Hepatocyte (in vitro differentiated cells): ENCODE measurements around the gene CEP164. TPM values are rescaled to one million over a fixed set of nuclear protein-coding genes. Genes with fewer than 3 reads are reported as not detected.

ENCODE experiments used
- DNase-seq: peaks from one replicate; pipeline ENCODE4 v3.0.0-alpha.2; 2016; ENCODE audit warnings: low spot score
- H2AFZ ChIP-seq: fragments of 200-600 bp; sonication (generic); 2 replicates; pipeline ENCODE4 v1.6.0; 2016; ENCODE audit warnings: antibody characterized with exemption, mild to moderate bottlenecking
- H3K27ac ChIP-seq: fragments of 200-600 bp; sonication (generic); 2 replicates; pipeline ENCODE4 v1.5.1; 2016; ENCODE audit warnings: mild to moderate bottlenecking
- H3K27me3 ChIP-seq: fragments of 200-600 bp; sonication (generic); 2 replicates; pipeline ENCODE4 v1.6.1; 2016
- H3K36me3 ChIP-seq: fragments of 200-600 bp; sonication (generic); replicated peaks from 2 replicates; pipeline ENCODE4 v1.5.1; 2016; ENCODE audit warnings: low read depth; ENCODE audit not compliant: insufficient read depth
- H3K4me1 ChIP-seq: fragments of 200-600 bp; sonication (generic); 2 replicates; pipeline ENCODE4 v1.5.1; 2016; ENCODE audit warnings: mild to moderate bottlenecking, moderate library complexity; ENCODE audit not compliant: insufficient read depth
- H3K4me2 ChIP-seq: fragments of 200-600 bp; sonication (generic); 2 replicates; pipeline ENCODE4 v1.6.0; 2016
- H3K4me3 ChIP-seq: fragments of 200-600 bp; sonication (generic); 2 replicates; pipeline ENCODE4 v1.5.1; 2016; ENCODE audit warnings: mild to moderate bottlenecking
- H3K79me2 ChIP-seq: fragments of 200-600 bp; sonication (generic); 2 replicates; pipeline ENCODE4 v1.6.0; 2017; ENCODE audit warnings: mild to moderate bottlenecking
- H3K9me2 ChIP-seq: fragments of 200-600 bp; sonication (generic); replicated peaks from 2 replicates; pipeline ENCODE4 v1.6.0; 2017; ENCODE audit warnings: mild to moderate bottlenecking; ENCODE audit not compliant: insufficient read depth
- H3K9me3 ChIP-seq: fragments of 200-600 bp; sonication (generic); 2 replicates; pipeline ENCODE4 v1.5.1; 2016; ENCODE audit warnings: low read depth, mild to moderate bottlenecking
- H4K20me1 ChIP-seq: fragments of 200-600 bp; sonication (generic); 2 replicates; pipeline ENCODE4 v1.6.0; 2016; ENCODE audit warnings: mild to moderate bottlenecking; ENCODE audit not compliant: insufficient read depth, poor library complexity, severe bottlenecking
- EZH2 ChIP-seq: fragments of 200-600 bp; sonication (generic); IDR thresholded peaks from 2 replicates; pipeline ENCODE4 v1.6.1; 2016; ENCODE audit warnings: antibody characterized with exemption, mild to moderate bottlenecking, borderline replicate concordance
- EZH2phosphoT487 ChIP-seq: fragments of 200-600 bp; sonication (generic); IDR thresholded peaks from one replicate; pipeline ENCODE4 v1.6.1; 2018; ENCODE audit warnings: antibody characterized with exemption, mild to moderate bottlenecking, low read depth, moderate library complexity; ENCODE audit not compliant: unreplicated experiment, severe bottlenecking
- WGBS: methylation state at CpG from one replicate; pipeline ENCODE4 v1.1.6; 2016; ENCODE audit warnings: low lambda C conversion rate; ENCODE audit errors: missing lambda C conversion rate; 5-methylcytosine and 5-hydroxymethylcytosine counted together
- polyA plus RNA-seq: library from polyadenylated mRNA; unstranded; fragments of >200 nt; fragmentation: Nextera tagmentation; extraction: Ambion mirVana; gene quantifications from 2 replicates; pipeline ENCODE4 v1.2.1, GENCODE V29; 2016
- total RNA-seq: library from RNA; depleted of rRNA; stranded (reverse); fragments of >200 nt; gene quantifications from 2 replicates; pipeline ENCODE4 v1.2.3, GENCODE V29; 2014
- TF ChIP-seq, protein P1 (sequence below): fragments of 200-600 bp; sonication (generic); IDR thresholded peaks from 2 replicates; pipeline ENCODE4 v1.5.1; 2016; ENCODE audit warnings: antibody characterized with exemption, mild to moderate bottlenecking; ENCODE audit not compliant: poor library complexity

Gene CEP164
- total RNA-seq: 7.1 and 18.3 TPM in 2 replicates
- polyA plus RNA-seq: 19.9 and 31.9 TPM in 2 replicates

DNA sequence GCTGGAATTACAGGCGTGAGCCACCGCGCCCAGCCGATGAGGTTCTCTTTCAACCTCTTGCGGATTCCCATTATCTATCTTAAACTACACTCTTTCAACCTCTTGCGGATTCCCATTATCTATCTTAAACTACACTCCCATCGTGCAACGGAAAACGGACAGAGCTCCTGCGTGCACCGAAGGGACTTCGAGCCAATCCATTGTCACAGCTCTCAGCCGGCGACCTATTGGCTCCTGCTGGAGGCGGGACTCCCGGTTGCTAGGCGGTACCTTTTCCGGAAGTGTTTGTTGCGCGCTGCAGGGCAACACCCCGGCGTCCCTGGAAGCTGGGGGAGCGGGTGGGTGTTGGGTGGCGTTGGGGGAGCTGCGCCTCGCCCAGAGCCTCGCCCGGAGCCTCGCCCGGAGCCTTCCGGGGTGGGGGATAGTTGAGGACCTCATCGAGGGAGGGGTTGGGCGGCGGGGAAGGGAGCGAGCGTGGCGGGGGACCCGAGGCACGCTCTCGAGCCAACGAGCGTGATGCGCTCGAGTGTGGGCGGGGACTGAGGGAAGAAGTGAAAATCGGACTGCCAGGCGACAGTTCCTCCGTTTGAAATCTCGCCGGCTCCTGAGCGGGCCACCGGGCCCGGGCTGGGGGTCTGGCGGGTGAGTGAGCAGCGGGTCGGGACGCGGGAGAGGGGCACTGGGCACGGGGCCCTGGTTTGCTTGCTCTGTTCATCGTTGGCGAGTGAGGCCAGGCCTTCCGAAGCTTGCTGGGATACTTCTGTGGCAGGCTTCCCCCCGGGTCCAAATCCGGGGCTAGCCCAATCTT, at the start of gene CEP164:
TSS of gene CEP164 (plus strand) at position 288 of the 808 bp plus-strand sequence. CDS start 10,733 bp downstream, outside the sequence.
- Histone ChIP-seq H3K9me3 (no peaks in the 10 kb centered on the region), H3K4me3 (peak within 1 kb of the TSS; percentile 78), H4K20me1 (no peaks in the 10 kb centered on the region), H3K9me2 (no peaks in the 10 kb centered on the region), H3K79me2 (peaks cover 20% of the 10 kb centered on the region), H3K36me3 (no peaks in the 10 kb centered on the region), H3K27me3 (no peaks in the 10 kb centered on the region), H3K4me1 (peaks cover 6% of the 10 kb centered on the region), H3K4me2 (peak within 1 kb of the TSS; percentile 75), H2AFZ (peak within 1 kb of the TSS; percentile 77), H3K27ac (peak within 1 kb of the TSS; percentile 85)
- TF ChIP-seq, protein P1, sequence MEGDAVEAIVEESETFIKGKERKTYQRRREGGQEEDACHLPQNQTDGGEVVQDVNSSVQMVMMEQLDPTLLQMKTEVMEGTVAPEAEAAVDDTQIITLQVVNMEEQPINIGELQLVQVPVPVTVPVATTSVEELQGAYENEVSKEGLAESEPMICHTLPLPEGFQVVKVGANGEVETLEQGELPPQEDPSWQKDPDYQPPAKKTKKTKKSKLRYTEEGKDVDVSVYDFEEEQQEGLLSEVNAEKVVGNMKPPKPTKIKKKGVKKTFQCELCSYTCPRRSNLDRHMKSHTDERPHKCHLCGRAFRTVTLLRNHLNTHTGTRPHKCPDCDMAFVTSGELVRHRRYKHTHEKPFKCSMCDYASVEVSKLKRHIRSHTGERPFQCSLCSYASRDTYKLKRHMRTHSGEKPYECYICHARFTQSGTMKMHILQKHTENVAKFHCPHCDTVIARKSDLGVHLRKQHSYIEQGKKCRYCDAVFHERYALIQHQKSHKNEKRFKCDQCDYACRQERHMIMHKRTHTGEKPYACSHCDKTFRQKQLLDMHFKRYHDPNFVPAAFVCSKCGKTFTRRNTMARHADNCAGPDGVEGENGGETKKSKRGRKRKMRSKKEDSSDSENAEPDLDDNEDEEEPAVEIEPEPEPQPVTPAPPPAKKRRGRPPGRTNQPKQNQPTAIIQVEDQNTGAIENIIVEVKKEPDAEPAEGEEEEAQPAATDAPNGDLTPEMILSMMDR: no peak
- TF ChIP-seq EZH2phosphoT487: no peak
- no peak for TF ChIP-seq EZH2
- 3% methylated on average over 38 of the region's 64 CpGs for WGBS
- DNase-seq: peak; percentile 95

DNA sequence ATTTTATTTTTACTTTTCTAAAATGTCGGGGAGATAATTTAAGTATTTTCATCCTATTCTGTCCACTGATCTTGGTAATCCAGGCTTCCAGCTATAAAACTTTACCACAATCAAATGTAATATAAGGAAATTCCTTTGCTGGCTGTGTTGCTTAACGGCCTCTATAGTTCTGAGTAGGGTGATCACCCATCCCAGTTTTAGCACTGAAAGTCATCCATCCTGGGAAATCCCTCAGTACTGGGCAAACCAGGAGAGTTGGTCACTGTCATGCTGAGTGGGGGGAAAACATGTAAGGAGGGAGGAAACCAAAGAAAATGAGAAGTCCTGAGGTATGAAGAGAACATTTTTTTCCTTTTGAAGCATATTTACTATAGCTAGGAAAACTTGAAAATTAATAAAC, 49.3 kb upstream of the CEP164 start:
- H3K36me3 ChIP-seq: no peaks in the 10 kb centered on the region
- no peaks in the 10 kb centered on the region for H3K4me1 ChIP-seq
- no peak overlapping the region for H2AFZ ChIP-seq
- no peaks in the 10 kb centered on the region for H3K79me2 ChIP-seq
- DNase-seq: no peak
- no peaks in the 10 kb centered on the region for H4K20me1 ChIP-seq
- H3K4me2 ChIP-seq: no peak overlapping the region
- H3K27me3 ChIP-seq: no peaks in the 10 kb centered on the region
- no peak overlapping the region for H3K4me3 ChIP-seq
- 72% methylated on average over 2 of the region's 2 CpGs for WGBS
- no peak for TF ChIP-seq EZH2
- TF ChIP-seq, protein P1: no peak
- TF ChIP-seq EZH2phosphoT487: no peak
- H3K9me3 ChIP-seq: no peaks in the 10 kb centered on the region
- H3K9me2 ChIP-seq: no peaks in the 10 kb centered on the region
- H3K27ac ChIP-seq: no peak overlapping the region

DNA sequence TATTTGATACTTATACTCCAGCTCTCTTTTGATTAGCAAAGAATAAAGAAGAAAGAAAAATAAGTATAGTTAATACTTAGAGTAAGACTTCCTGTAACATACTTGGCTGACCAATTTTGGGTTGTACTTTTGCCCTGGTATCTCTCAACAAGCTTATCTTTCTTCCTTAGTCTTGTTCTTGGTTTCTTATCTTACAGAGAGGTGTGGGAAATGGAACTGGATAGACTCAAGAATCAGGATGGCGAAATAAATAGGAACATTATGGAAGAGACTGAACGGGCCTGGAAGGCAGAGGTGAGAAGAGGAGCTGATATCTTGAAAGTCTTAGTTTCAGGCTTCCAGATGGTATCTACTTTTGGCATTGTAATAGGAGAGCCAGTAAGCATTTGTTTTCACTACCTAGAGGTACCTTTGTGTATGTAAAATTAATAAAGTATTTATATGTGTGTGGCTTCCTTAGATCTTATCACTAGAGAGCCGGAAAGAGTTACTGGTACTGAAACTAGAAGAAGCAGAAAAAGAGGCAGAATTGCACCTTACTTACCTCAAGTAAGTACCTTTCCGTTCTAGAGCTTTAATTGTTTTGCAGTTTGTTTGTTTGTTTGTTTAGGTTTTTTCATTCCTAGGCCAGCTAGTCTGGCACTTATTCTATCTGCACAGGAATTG, 47.8 kb upstream of the CEP164 start:
- TF ChIP-seq, protein P1: no peak
- Histone ChIP-seq H3K27me3 (no peaks in the 10 kb centered on the region), H3K79me2 (no peaks in the 10 kb centered on the region), H3K27ac (peak overlapping the region; percentile 39), H3K4me3 (no peak overlapping the region), H3K36me3 (no peaks in the 10 kb centered on the region), H4K20me1 (no peaks in the 10 kb centered on the region), H2AFZ (no peak overlapping the region), H3K4me1 (no peaks in the 10 kb centered on the region), H3K4me2 (no peak overlapping the region), H3K9me2 (no peaks in the 10 kb centered on the region), H3K9me3 (no peaks in the 10 kb centered on the region)
- WGBS: 58% methylated on average over 4 of the region's 4 CpGs
- no peak for DNase-seq
